SU-DHL-6 (cell line): ENCODE data around the gene STX16.

Experiments used
- CTCF ChIP-seq: fragments of 200-600 bp; sonication (generic); IDR thresholded peaks from one replicate; pipeline ENCODE4 v1.5.1; 2017; ENCODE audit warnings: antibody characterized with exemption, mild to moderate bottlenecking, low read length, moderate library complexity; ENCODE audit not compliant: insufficient read depth, poor library complexity, severe bottlenecking
- EZH2phosphoT487 ChIP-seq: fragments of 200-600 bp; sonication (generic), shearing (Covaris generic); conservative IDR thresholded peaks from 2 replicates; pipeline ENCODE4 v1.6.1; 2018; ENCODE audit warnings: mild to moderate bottlenecking, antibody characterized with exemption, low read length, moderate library complexity, mixed read lengths

GRCh38 chr20:58603721-58604120, 47.4 kb upstream of the STX16 start:
- no peak for TF ChIP-seq CTCF
- TF ChIP-seq EZH2phosphoT487, result no peak
